HG02840 (cell line): ENCODE data around the gene EXOG.
"Not testable (repeated sequence)": the region's sequence is repeated elsewhere in the genome, so short reads cannot be mapped to it uniquely, and the experiment has no call there.

Experiments used
- ATAC-seq: cut with Tn5 transposase; IDR thresholded peaks from one replicate; pipeline ENCODE4 v1.9.1; 2021; ENCODE audit warnings: mild to moderate bottlenecking, moderate library complexity, moderate number of reproducible peaks; ENCODE audit not compliant: unreplicated experiment, low FRiP score

The EXOG gene

GRCh38 chr3:38560996-38561717, 65.0 kb downstream of the EXOG start:
- ATAC-seq = no peak

DNA sequence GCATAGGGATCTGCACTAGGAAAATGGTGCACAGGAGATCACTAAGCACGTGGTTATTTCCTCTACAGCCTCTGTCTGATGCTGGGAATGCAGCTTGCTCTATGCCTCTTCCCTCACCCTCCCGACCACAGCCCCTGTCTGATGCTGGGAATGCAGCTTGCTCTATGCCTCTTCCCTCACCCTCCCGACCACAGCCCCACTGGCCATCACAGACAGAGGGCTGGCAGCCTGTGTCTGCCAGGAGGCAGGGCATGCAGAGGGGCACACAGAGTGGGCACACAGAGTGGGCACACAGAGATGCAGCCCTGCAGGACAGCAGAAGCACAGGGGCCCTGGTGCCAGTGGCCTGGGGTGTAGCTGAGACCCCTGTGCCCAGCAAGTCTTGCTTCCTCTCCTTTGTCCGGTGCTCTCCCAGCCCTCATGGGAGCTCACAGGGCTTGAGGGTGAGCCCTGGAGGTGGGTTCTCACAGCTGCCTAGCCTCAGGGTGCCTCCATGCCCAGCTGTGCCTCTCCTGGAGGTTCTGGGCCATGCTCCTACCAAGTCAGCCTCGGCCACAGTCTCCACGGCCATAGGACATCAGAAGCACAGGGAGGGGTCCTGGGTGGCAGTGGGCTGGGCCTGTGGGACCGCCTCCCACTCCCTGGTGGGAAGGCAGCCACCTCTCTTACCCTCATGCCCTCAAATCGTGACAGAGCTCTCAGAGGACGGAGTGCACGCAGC, 65.8 kb downstream of the EXOG start:
- no peak for ATAC-seq

- ATAC-seq = no peak
Measured at GRCh38 chr3:38562467-38562925, 66.4 kb downstream of the EXOG start.

DNA sequence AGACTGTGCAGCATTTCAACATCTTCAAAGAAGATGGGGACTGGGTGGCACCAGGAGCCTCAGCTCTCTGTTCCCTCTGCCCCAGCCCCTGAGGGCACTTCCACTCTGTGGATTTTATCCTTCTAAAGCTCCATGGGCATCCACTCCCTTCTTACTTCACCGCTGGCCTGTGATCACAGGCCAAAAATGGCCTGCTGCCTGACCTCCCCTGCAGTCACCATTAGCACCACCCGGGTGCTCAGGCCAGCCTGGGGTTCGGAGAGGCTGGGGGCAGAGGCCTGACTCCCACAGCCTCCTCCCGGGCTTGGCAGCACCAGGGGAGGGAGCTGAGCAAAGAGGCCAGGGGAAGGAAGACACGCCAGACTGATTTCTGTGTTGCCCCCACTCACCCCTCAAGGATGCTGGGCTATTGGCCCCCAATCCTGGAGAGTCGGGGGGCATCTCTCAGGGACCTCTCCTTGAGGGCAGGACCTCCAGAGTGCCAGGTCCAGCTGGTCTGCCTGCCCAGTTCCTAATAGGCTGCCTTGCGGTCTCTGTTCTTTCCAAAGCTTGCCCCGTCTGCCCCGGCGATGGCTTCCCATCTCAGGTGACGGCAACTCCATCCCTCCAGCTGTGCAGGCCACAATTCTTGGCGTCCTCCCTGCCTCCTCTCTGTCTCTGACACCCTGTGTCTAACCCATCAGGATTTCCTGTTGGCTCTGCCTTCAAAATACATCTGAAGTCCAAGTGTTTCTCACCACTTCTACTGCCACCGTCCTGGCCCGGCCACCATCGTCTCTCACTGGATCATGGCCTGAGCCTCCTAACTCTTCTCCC, 67.1 kb downstream of the EXOG start:
- no peak for ATAC-seq

DNA sequence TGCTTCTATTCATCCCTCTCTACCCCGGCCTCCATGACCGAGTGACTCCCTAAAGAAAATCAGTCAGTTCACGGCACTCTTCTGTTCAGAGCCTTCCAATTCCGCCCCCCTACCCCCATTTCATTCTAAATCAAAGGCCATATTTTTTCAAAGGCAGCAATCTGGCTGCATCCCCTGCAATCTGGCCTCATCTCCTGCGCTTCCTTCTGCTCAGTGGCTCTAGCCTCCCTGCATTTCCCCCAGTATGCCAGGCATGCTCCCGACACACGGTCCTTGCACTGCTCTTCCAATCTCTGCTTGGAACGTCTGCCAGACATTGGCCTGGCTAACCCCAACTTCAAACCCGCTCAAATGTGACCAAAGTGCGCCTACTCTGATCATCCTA, 67.7 kb downstream of the EXOG start:
- no peak for ATAC-seq

DNA sequence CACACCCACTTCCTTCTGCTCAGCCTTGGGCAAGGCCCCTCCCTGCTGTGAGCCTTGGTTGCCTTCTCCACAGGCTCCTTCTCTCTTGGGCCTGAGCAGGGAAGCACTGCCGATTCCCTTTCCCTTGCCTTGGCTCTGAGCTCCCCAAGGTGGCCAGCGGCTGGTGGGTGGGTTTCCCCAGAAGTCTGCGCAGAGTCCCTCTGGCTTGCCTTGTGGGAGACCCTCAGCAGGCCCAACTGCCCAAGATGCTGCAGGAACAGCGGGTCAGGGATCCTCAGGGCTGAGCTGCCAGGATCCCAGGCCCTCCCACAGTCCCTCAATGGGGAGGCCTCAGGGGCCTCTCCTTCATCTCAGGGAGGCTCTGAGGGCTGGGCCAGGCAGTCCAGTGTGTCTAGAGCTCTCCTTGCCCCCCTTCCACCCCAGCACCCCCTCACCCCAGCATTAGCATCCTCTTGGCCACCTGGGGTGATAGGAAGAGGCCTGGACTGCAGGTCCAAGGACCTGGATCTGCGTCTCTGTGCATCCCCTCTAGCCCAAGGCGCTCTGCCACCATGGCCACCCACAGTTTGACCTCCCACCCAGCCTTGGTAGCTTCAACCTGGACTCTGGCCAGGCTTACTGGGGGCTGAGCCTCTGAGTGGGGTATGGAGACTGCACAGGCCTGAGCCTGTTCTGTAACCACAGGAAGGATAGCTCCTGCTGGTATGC, 68.6 kb downstream of the EXOG start:
- no peak for ATAC-seq

GRCh38 chr3:38565339-38566214, 69.4 kb downstream of the EXOG start:
- ATAC-seq = no peak

DNA sequence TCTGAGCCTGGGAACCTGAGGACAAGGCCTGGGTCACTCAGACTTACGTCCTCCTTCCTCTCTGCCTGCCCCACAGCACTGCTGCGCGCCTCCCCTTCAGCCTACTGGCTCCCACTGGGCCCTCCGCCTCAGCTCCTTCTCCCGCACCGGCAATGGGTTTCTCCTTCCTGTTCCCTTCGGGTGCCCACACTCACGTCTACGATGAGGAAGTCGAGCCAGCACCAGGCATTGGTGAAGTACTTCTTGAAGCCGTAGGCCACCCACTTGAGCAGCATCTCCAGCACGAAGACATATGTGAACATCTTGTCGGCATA, 70.0 kb downstream of the EXOG start:
- ATAC-seq = no peak

- not testable (repeated sequence) for ATAC-seq
Measured at GRCh38 chr3:38566794-38567193, 70.7 kb downstream of the EXOG start.

GRCh38 chr3:38567498-38567897, 71.4 kb downstream of the EXOG start:
- no peak for ATAC-seq

DNA sequence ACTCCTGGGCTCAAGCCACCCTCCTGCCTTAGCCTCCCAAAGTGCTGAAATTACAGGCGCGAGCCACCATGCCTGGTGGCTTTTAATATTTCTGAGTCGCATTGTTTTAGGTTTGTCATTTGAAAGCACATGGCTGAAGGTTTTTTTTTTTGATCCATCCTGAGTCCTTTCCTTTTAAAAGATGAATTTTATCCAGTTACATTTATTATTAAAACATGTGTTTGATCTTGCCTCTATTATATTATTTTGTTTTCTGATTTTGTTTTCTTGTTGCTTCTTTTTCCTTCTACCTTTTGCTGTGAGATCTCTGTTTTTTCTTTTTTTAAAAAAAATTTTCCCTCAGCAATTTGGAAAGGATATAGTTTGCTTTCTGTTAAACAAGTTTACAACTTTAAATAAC, 77.0 kb downstream of the EXOG start:
- no peak for ATAC-seq

DNA sequence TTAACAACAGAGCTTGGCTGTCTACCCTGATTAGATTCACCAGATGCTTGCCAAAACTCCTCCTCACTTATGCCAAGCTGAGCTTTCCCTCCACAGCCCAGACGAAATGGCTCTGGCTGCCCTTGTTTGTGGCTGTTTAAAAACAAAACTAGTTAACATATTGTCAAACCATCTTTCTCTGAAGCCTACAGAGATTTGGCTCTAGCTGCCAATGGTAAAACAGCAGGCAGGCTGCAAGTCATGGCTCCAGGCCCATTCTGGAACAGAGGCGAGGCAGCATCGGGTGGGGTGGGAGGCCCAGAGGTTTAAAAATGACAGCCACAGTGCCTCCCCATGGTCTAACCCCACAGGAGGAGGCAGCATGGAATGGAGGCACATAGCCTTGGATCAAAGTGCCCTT, 77.4 kb downstream of the EXOG start:
- ATAC-seq = no peak

DNA sequence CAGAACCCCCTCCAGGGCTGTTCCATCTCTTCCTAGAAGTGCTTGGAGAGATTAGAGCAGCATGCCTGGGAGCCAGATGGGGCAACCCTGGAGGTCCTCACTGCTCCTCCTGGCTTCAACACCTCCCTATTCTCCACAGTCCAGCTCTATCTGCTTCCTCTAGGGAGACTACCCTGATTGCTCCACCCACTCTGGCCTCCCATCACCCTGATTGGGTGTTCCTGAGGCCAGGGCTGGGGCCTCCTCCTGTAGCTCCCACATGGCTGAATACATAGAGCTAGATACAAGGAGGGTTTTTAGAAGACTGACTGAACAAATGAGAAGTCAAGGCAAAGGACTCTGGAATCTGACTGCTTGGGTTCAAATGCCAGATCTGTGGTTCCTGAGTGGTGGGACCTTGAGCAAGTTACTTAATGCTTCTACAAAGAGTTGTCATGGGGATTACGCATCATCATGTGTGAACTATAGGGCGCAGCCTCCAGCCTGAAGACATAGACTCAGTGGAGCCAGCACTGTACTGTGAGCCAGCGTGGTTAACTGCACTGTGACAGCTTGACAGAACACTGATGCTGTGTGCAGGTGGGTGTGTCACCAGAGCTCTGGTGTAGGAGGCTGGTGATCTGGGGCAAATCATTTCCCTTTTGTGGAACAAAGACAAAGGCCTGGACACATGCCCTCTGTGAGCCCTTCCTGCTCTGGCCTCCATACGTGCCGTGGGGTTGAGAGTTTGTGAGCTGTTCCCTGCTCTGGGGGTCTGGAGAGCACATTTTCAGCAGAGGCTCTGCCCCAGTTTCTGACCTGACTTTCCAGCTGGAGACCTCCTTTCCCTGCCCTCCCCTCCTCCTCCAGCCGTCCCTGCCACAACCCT, 78.5 kb downstream of the EXOG start:
- ATAC-seq = no peak

GRCh38 chr3:38575279-38575843, 79.2 kb downstream of the EXOG start:
- no peak for ATAC-seq
